ENCODE results near the gene CASD1. TPM values are rescaled to one million over a fixed set of nuclear protein-coding genes. Genes with fewer than 3 reads are reported as not detected.

CASD1 gene
- total and polyA plus RNA-seq, 8 donors, result 2.9 to 57.6 (median 14.7) TPM

GRCh38 chr7:94513565-94513860 lies 3.9 kb downstream of the CASD1 start:
- DNase-seq, result no peak
- no peaks in the 10 kb centered on the region for H3K27me3 ChIP-seq
- H3K4me1 ChIP-seq, result peaks cover 4 to 71% (median 36%) of the 10 kb centered on the region in 4 donors
- no peak overlapping the region for H3K4me3 ChIP-seq
- no peaks in the 10 kb centered on the region for H3K36me3 ChIP-seq
- TF ChIP-seq CTCF (IDR thresholded peaks at IDR 0.05), result no peak
- H3K9me3 ChIP-seq, result no peaks in the 10 kb centered on the region
- H3K27ac ChIP-seq, result no peak overlapping the region
- intact Hi-C loops (cut with DNase I; ENCODE audit: low total_unique reads), result no loop called here

- intact Hi-C loops (cut with DNase I; ENCODE audit: low total_unique reads), result no loop called here
- no peak for DNase-seq
- no peaks in the 10 kb centered on the region for H3K27me3 ChIP-seq
- no peaks in the 10 kb centered on the region for H3K36me3 ChIP-seq
- no peak overlapping the region for H3K27ac ChIP-seq
- no peaks in the 10 kb centered on the region for H3K9me3 ChIP-seq
- 32 to 49% (median 47%) methylated on average over 4 of the region's 4 CpGs for WGBS, 5 donors
- no peak overlapping the region for H3K4me3 ChIP-seq
- peaks cover 4 to 64% (median 30%) of the 10 kb centered on the region in 4 donors for H3K4me1 ChIP-seq
- TF ChIP-seq EP300 (IDR thresholded peaks at IDR 0.05) (no peak), POLR2AphosphoS5 (IDR thresholded peaks at IDR 0.05) (no peak), POLR2A (IDR thresholded peaks at IDR 0.05) (no peak), CTCF (IDR thresholded peaks at IDR 0.05) (no peak)
Measured at GRCh38 chr7:94514140-94514889, 4.7 kb downstream of the CASD1 start.

- TF ChIP-seq POLR2AphosphoS5 (IDR thresholded peaks at IDR 0.05), result no peak
- TF ChIP-seq EP300 (IDR thresholded peaks at IDR 0.05), result no peak
Measured at GRCh38 chr7:94514917-94515316, 5.3 kb downstream of the CASD1 start.

GRCh38 chr7:94525923-94526322 lies 16.3 kb downstream of the CASD1 start:
- Histone ChIP-seq H3K27ac (no peak overlapping the region), H3K4me1 (no peaks in the 10 kb centered on the region), H3K27me3 (no peaks in the 10 kb centered on the region), H3K36me3 (peaks cover 0 to 41% (median 37%) of the 10 kb centered on the region in 4 donors), H3K9me3 (no peaks in the 10 kb centered on the region), H3K4me3 (no peak overlapping the region)
- DNase-seq, result no peak
- intact Hi-C loops (cut with DNase I; ENCODE audit: low total_unique reads), result no loop called here
- 86 to 93% (median 88%) methylated on average over 3 of the region's 3 CpGs for WGBS, 5 donors
- TF ChIP-seq CTCF (IDR thresholded peaks at IDR 0.05) (no peak), POLR2A (IDR thresholded peaks at IDR 0.05) (no peak), POLR2AphosphoS5 (IDR thresholded peaks at IDR 0.05) (no peak), EP300 (IDR thresholded peaks at IDR 0.05) (no peak)

More at GRCh38 chr7:94514917-94515316, 5.3 kb downstream of the CASD1 start:
- Histone ChIP-seq H3K4me3 (no peak overlapping the region), H3K27me3 (no peaks in the 10 kb centered on the region), H3K4me1 (peaks cover 4 to 63% (median 28%) of the 10 kb centered on the region in 4 donors), H3K9me3 (no peaks in the 10 kb centered on the region), H3K27ac (no peak overlapping the region), H3K36me3 (no peaks in the 10 kb centered on the region)
- intact Hi-C loops (cut with DNase I; ENCODE audit: low total_unique reads), result no loop called here
- no peak for DNase-seq

- no peak overlapping the region for H3K4me3 ChIP-seq
- intact Hi-C loops (cut with DNase I; ENCODE audit: low total_unique reads), result no loop called here
- H3K9me3 ChIP-seq, result no peaks in the 10 kb centered on the region
- WGBS, 5 donors, result 70 to 90% (median 84%) methylated on average over 1 of the region's 1 CpG
- H3K4me1 ChIP-seq, result no peaks in the 10 kb centered on the region
- H3K36me3 ChIP-seq, result peaks cover 0 to 51% (median 43%) of the 10 kb centered on the region in 4 donors
- TF ChIP-seq EP300 (IDR thresholded peaks at IDR 0.05), result no peak
- no peak for TF ChIP-seq POLR2A (IDR thresholded peaks at IDR 0.05)
- TF ChIP-seq CTCF (IDR thresholded peaks at IDR 0.05), result no peak
- no peak for TF ChIP-seq POLR2AphosphoS5 (IDR thresholded peaks at IDR 0.05)
- DNase-seq, result no peak
- no peak overlapping the region for H3K27ac ChIP-seq
- no peaks in the 10 kb centered on the region for H3K27me3 ChIP-seq
Measured at GRCh38 chr7:94529516-94529915, 19.9 kb downstream of the CASD1 start.
